Measurements from ENCODE around the gene MPIG6B.

The MPIG6B gene

GRCh38 chr6:31775184-31775583 is 52.0 kb downstream of the MPIG6B start:
- DNase-seq (ENCODE audit: low read depth) = no peak
- TF ChIP-seq MAX (IDR thresholded peaks at IDR 0.05; ENCODE audit: low read depth, low read length) (no peak), POLR2A (IDR thresholded peaks at IDR 0.05; ENCODE audit: extremely low read depth, insufficient read length) (no peak), CTCF (IDR thresholded peaks at IDR 0.05; ENCODE audit: low read depth, low read length) (no peak), MYC (IDR thresholded peaks at IDR 0.05; ENCODE audit: low read depth, low read length) (no peak)

DNA sequence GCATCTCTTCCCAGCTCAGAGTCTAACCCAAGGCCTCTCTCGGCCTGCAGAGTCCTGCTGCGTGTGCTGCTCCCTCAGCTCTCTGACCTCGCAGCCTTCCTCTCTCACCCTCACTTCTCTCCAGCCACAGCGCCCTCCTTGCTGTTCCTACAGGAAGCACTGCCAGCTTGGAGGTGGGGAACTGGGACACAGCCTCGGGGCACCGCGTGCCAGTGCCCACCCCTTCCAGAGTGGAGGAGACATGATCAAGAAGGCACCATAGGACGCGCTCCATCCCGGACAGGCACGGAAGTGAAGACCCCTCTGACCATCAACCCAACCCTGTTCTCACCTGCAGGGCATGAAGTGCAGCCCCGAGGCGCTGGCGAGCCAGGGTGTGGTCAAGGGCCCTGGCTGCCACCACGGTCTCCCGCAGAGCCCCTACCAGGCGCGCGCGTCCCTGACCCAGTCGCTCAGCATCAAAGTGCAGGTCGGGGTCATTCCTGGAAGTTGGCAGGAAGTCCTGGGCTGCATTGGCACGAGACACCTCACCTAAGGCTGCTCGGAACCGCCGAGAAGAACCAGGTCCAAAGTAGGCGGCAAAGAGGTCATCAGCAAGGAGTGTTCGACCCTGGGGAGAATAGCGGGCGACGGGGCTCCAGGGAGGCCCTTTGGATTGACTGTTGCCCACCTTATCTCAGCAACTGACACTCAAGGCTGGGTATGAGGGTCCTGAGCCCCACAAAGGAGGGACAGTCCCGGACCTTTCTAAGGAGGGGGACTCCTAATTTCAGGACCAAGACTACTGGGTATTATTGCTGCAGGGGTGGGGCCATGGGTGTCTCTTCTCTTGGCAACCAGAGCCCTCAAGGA is 52.7 kb downstream of the MPIG6B start:
- TF ChIP-seq POLR2A (IDR thresholded peaks at IDR 0.05; ENCODE audit: extremely low read depth, insufficient read length) (no peak), CTCF (IDR thresholded peaks at IDR 0.05; ENCODE audit: low read depth, low read length) (no peak), MYC (IDR thresholded peaks at IDR 0.05; ENCODE audit: low read depth, low read length) (no peak), MAX (IDR thresholded peaks at IDR 0.05; ENCODE audit: low read depth, low read length) (no peak)
- no peak for DNase-seq (ENCODE audit: low read depth)
- no peak overlapping the region for H3K4me3 ChIP-seq (ENCODE audit: low read depth, low read length)

More at GRCh38 chr6:31775184-31775583, 52.0 kb downstream of the MPIG6B start:
- no peak overlapping the region for H3K4me3 ChIP-seq (ENCODE audit: low read depth, low read length)

Measured in NB4 (cell line).